ENCODE results near the gene ZFAND2B. TPM values are rescaled to one million over a fixed set of nuclear protein-coding genes. Genes with fewer than 3 reads are reported as not detected.

Gene ZFAND2B
- total and polyA plus RNA-seq, 2 donors, result 15.3 to 38.2 TPM

DNA sequence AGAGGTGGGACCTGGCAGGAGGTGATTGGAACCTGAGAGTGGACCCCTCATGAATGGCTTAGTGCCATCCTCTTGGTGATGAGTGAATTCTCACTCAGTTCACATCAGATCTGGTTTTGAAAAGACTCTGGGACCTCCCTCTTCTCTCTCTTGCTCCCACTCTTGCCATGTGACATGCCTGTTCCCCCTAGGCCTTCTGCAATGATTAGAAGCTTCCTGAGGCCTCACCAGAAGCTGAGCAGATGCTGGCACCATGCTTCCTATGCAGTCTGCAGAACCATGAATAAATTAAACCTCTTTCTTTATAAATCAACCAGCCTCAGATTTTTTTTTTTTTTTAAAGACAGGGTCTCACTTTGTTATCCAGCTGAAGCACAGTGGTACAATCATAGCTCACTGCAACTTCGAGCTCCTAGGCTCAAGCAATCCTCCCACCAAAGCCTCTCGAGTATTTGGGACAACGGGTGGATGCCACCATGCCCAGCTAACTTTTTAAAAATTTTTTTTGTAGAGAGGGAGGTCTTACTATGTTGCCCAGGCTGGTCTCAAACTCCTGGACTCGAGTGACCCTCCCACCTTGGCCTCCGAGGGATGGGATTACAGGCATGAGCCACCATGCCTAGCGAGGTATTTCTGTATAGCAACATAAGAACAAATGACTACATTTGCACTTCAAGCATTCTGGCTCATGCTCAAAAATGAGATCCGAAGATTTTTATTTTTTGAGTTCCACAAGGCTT is 2.0 kb upstream of the ZFAND2B start:
- no peaks in the 10 kb centered on the region for H3K4me1 ChIP-seq (ENCODE audit: insufficient read depth)
- no peak overlapping the region for H3K27ac ChIP-seq (ENCODE audit: low read depth)
- H3K36me3 ChIP-seq (ENCODE audit: insufficient read depth), result peaks cover 2% of the 10 kb centered on the region
- 76% methylated on average over 7 of the region's 7 CpGs for WGBS
- no peak overlapping the region for H3K4me3 ChIP-seq (ENCODE audit: low read depth, low read length)
- no peak for DNase-seq (ENCODE audit: extremely low spot score)

- Histone ChIP-seq H3K27ac (ENCODE audit: low read depth) (no peak overlapping the region), H3K36me3 (ENCODE audit: insufficient read depth) (peaks cover 2% of the 10 kb centered on the region), H3K4me1 (ENCODE audit: insufficient read depth) (no peaks in the 10 kb centered on the region), H3K4me3 (ENCODE audit: low read depth, low read length) (no peak overlapping the region)
- DNase-seq (ENCODE audit: extremely low spot score), result no peak
- WGBS, result 78% methylated on average over 5 of the region's 5 CpGs
Observed at GRCh38 chr2:219205165-219205538, 1.4 kb upstream of the ZFAND2B start.

DNA sequence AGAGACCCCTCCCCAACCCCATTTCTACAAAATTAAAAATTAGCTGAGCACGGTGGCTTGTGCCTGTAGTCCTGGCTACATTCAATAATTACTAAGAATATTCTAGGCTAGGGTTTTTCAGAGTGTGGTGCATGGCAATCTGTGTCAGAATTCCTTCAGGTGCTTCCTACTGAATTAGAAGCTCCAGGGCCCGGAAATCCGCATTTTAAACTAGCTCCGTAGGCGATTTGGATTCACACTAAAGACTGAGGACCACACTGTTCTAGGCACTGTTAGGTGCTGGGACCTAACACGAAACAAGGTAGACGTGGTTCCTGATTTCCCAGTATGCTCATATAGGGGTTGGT is 628 bp upstream of the ZFAND2B start:
- peak overlapping the region; percentile 60 for H3K4me3 ChIP-seq (ENCODE audit: low read depth, low read length)
- H3K27ac ChIP-seq (ENCODE audit: low read depth), result peak overlapping the region; percentile 93
- no peak for DNase-seq (ENCODE audit: extremely low spot score)
- WGBS, result 19% methylated on average over 7 of the region's 7 CpGs
- no peaks in the 10 kb centered on the region for H3K4me1 ChIP-seq (ENCODE audit: insufficient read depth)
- H3K36me3 ChIP-seq (ENCODE audit: insufficient read depth), result peaks cover 2% of the 10 kb centered on the region

GRCh38 chr2:219207134-219207883 is 727 bp downstream of the ZFAND2B start:
- DNase-seq (ENCODE audit: extremely low spot score), result no peak
- Histone ChIP-seq H3K27ac (ENCODE audit: low read depth) (peak overlapping the region; percentile 90), H3K4me3 (ENCODE audit: low read depth, low read length) (peak overlapping the region; percentile 60), H3K36me3 (ENCODE audit: insufficient read depth) (peaks cover 2% of the 10 kb centered on the region), H3K4me1 (ENCODE audit: insufficient read depth) (no peaks in the 10 kb centered on the region)
- WGBS, result 9% methylated on average over 22 of the region's 22 CpGs

- H3K4me3 ChIP-seq (ENCODE audit: low read depth, low read length), result no peak overlapping the region
- H3K4me1 ChIP-seq (ENCODE audit: insufficient read depth), result no peaks in the 10 kb centered on the region
- H3K36me3 ChIP-seq (ENCODE audit: insufficient read depth), result peaks cover 2% of the 10 kb centered on the region
- no peak overlapping the region for H3K27ac ChIP-seq (ENCODE audit: low read depth)
- no peak for DNase-seq (ENCODE audit: extremely low spot score)
- 62% methylated on average over 17 of the region's 17 CpGs for WGBS
Observed at GRCh38 chr2:219207884-219208740, 1.5 kb downstream of the ZFAND2B start.

GRCh38 chr2:219209236-219210195 is 2.9 kb downstream of the ZFAND2B start:
- no peak for DNase-seq (ENCODE audit: extremely low spot score)
- H3K27ac ChIP-seq (ENCODE audit: low read depth), result no peak overlapping the region
- H3K4me3 ChIP-seq (ENCODE audit: low read depth, low read length), result no peak overlapping the region
- peaks cover 2% of the 10 kb centered on the region for H3K36me3 ChIP-seq (ENCODE audit: insufficient read depth)
- 80% methylated on average over 18 of the region's 18 CpGs for WGBS
- no peaks in the 10 kb centered on the region for H3K4me1 ChIP-seq (ENCODE audit: insufficient read depth)

GRCh38 chr2:219210196-219210885 is 3.8 kb downstream of the ZFAND2B start:
- Histone ChIP-seq H3K4me1 (ENCODE audit: insufficient read depth) (no peaks in the 10 kb centered on the region), H3K4me3 (ENCODE audit: low read depth, low read length) (no peak overlapping the region), H3K27ac (ENCODE audit: low read depth) (no peak overlapping the region), H3K36me3 (ENCODE audit: insufficient read depth) (peaks cover 2% of the 10 kb centered on the region)
- DNase-seq (ENCODE audit: extremely low spot score), result no peak
- WGBS, result 94% methylated on average over 24 of the region's 24 CpGs

DNA sequence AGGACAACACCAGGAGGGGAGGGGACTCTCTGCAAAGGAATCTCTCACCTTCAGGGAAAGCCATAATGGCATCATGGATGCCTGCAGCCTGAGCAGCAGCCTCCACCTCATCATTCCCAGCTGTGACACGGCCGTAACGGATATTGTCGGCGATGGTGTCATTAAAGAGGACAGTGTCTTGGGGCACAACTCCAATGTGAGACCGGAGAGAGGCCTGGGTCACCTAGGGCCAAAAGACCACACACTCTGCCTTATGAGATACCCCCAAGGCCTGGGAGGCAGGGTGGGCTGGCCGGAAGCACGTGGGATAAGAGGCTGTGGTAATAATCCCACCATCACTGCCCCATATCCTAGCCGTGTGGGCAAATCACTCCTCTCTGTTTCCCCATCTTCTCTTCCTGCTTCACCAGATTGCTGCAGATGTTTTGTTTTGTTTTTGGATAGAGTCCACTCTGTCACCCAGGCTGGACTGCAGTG is 4.3 kb downstream of the ZFAND2B start:
- WGBS, result 88% methylated on average over 9 of the region's 9 CpGs
- Histone ChIP-seq H3K27ac (ENCODE audit: low read depth) (no peak overlapping the region), H3K36me3 (ENCODE audit: insufficient read depth) (peaks cover 2% of the 10 kb centered on the region), H3K4me1 (ENCODE audit: insufficient read depth) (no peaks in the 10 kb centered on the region), H3K4me3 (ENCODE audit: low read depth, low read length) (no peak overlapping the region)
- DNase-seq (ENCODE audit: extremely low spot score), result no peak

GRCh38 chr2:219213026-219213415 is 6.4 kb downstream of the ZFAND2B start:
- Histone ChIP-seq H3K4me1 (ENCODE audit: insufficient read depth) (no peaks in the 10 kb centered on the region), H3K27ac (ENCODE audit: low read depth) (no peak overlapping the region), H3K36me3 (ENCODE audit: insufficient read depth) (peaks cover 4% of the 10 kb centered on the region), H3K4me3 (ENCODE audit: low read depth, low read length) (no peak overlapping the region)
- DNase-seq (ENCODE audit: extremely low spot score), result no peak
- 86% methylated on average over 8 of the region's 8 CpGs for WGBS

DNA sequence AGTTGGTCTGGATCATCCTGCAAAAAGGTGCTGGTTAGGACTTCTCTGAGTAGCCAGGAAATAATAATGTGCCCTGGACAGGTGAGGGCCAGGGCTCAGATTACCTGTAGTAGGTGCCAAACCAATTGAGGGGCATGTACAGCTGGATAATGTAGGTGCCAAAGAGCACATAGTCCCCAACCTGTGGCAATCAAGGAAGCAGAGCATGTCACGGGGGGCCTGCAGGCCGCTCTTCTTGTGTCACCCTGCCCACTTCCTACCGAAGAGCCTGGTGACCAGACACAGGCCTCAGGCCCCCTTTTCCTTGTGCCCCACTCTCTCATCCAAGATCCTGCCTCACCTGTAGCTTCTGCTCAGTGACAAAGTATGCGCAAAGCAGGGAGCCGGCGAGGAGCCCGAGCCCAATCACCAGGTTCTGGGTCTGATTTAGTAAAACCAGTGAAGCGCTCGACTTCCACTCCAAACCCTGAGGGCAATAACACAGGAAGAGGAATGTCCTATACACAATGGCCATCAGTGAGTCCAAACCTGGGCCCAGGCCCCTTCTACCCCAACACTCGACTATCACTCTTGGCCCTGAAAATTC is 7.0 kb downstream of the ZFAND2B start:
- Histone ChIP-seq H3K4me1 (ENCODE audit: insufficient read depth) (no peaks in the 10 kb centered on the region), H3K4me3 (ENCODE audit: low read depth, low read length) (no peak overlapping the region), H3K27ac (ENCODE audit: low read depth) (no peak overlapping the region), H3K36me3 (ENCODE audit: insufficient read depth) (peaks cover 4% of the 10 kb centered on the region)
- no peak for DNase-seq (ENCODE audit: extremely low spot score)
- 93% methylated on average over 10 of the region's 10 CpGs for WGBS

- Histone ChIP-seq H3K4me3 (ENCODE audit: low read depth, low read length) (no peak overlapping the region), H3K36me3 (ENCODE audit: insufficient read depth) (peaks cover 4% of the 10 kb centered on the region), H3K4me1 (ENCODE audit: insufficient read depth) (no peaks in the 10 kb centered on the region), H3K27ac (ENCODE audit: low read depth) (no peak overlapping the region)
- no peak for DNase-seq (ENCODE audit: extremely low spot score)
- 96% methylated on average over 15 of the region's 15 CpGs for WGBS
Observed at GRCh38 chr2:219214141-219214540, 7.6 kb downstream of the ZFAND2B start.

GRCh38 chr2:219214786-219215185 is 8.2 kb downstream of the ZFAND2B start:
- 91% methylated on average over 6 of the region's 6 CpGs for WGBS
- Histone ChIP-seq H3K36me3 (ENCODE audit: insufficient read depth) (peaks cover 2% of the 10 kb centered on the region), H3K27ac (ENCODE audit: low read depth) (no peak overlapping the region), H3K4me1 (ENCODE audit: insufficient read depth) (peaks cover 4% of the 10 kb centered on the region), H3K4me3 (ENCODE audit: low read depth, low read length) (no peak overlapping the region)
- DNase-seq (ENCODE audit: extremely low spot score), result no peak

Data from urinary bladder (tissue), 4 donors.